HCT116 (cell line): Measurements from ENCODE around the gene PAX2. TPM values are rescaled to one million over a fixed set of nuclear protein-coding genes. Genes with fewer than 3 reads are reported as not detected.

Experiments
- ATAC-seq: fragments of 200-7000 bp; cut with Tn5 transposase; 2 replicates; pipeline ENCODE4 v1.9.1; 2020; ENCODE audit warnings: mild to moderate bottlenecking, moderate library complexity
- BruUV-seq: library from RNA; stranded (reverse); fragments of 400-500 nt; replicated peaks from 2 replicates; lab custom pipeline; 2021; lab: Mats Ljungman, UMichigan
- CTCF ChIA-PET: fragments of 300-600 bp; sonication (Branson Sonifier 250); formaldehyde crosslinking; loops from one replicate; lab custom pipeline; 2021; ENCODE audit warnings: antibody characterized with exemption; lab: Charles Lee
- POLR2A ChIA-PET: fragments of 300-600, 350-600 bp; sonication (Branson Sonifier 250); formaldehyde crosslinking; loops from one replicate; lab custom pipeline; 2021; ENCODE audit warnings: antibody characterized with exemption; lab: Charles Lee
- RAD21 ChIA-PET, 2 experiments: fragments of 300-600 bp; sonication (Branson Sonifier 250); formaldehyde crosslinking; loops; one replicate each; lab custom pipeline; 2023; ENCODE audit warnings: low total read pairs in 2 of 2; ENCODE audit not compliant: uncharacterized antibody in 2 of 2, unreplicated experiment in 2 of 2, low non-redundant PET in 1 of 2; lab: Charles Lee
- DNase-seq: peaks from one replicate; pipeline ENCODE4 v3.0.0-alpha.2; 2010; ENCODE audit warnings: low read depth, low spot score
- H2AFZ ChIP-seq: fragments of 200-600 bp; shearing (Covaris generic), sonication (generic); 2 replicates; pipeline ENCODE4 v1.6.1; 2017; ENCODE audit warnings: low read depth, mixed run types, mixed read lengths, antibody characterized with exemption, low read length; ENCODE audit not compliant: poor library complexity, severe bottlenecking
- H3K27ac ChIP-seq: 2 replicates; pipeline ENCODE4 v1.5.1; 2012; ENCODE audit warnings: low read depth, low read length
- H3K27me3 ChIP-seq: fragments of 200-600 bp; sonication (generic); 2 replicates; pipeline ENCODE4 v1.6.1; 2016; ENCODE audit warnings: mixed run types, low read length, mixed read lengths; ENCODE audit not compliant: insufficient read depth
- H3K36me3 ChIP-seq, 2 experiments: fragments of 200-500 bp in 1 of 2; fragments of 200-600 bp in 1 of 2; sonication (Bioruptor generic) in 1 of 2; sonication (generic) in 1 of 2; 2 replicates each; pipeline versions ENCODE4 v1.5.1 to v1.6.1; 2014 to 2016; ENCODE audit warnings: low read length in 2 of 2, inconsistent platforms in 1 of 2, mixed read lengths in 1 of 2, mixed run types in 1 of 2; ENCODE audit not compliant: insufficient read depth in 2 of 2, control insufficient read depth in 1 of 2
- H3K4me1 ChIP-seq, 2 experiments: fragments of 200-600 bp in 1 of 2; sonication (generic) in 1 of 2; 2 replicates each; pipeline versions ENCODE4 v1.5.1 to v1.6.1; 2012 to 2017; ENCODE audit warnings: low read length in 2 of 2, inconsistent platforms in 1 of 2, mild to moderate bottlenecking in 1 of 2, mixed read lengths in 1 of 2, mixed run types in 1 of 2, moderate library complexity in 1 of 2; ENCODE audit not compliant: insufficient read depth in 2 of 2, control insufficient read depth in 1 of 2
- H3K4me2 ChIP-seq: fragments of 200-600 bp; sonication (generic); 2 replicates; pipeline ENCODE4 v1.6.1; 2017; ENCODE audit warnings: mixed run types, low read length, mixed read lengths
- H3K4me3 ChIP-seq, 2 experiments: fragments of 200-600 bp in 1 of 2; sonication (generic) in 1 of 2; replicated peaks in 1 of 2; 2 replicates each; pipeline ENCODE4 v1.5.1; 2011 to 2016; ENCODE audit warnings: low read length in 2 of 2, control low read depth in 1 of 2, low read depth in 1 of 2, mild to moderate bottlenecking in 1 of 2, mixed read lengths in 1 of 2, mixed run types in 1 of 2
- H3K79me2 ChIP-seq: fragments of 200-600 bp; sonication (generic); 2 replicates; pipeline ENCODE4 v1.6.1; 2017; ENCODE audit warnings: mild to moderate bottlenecking, mixed run types, low read length, moderate library complexity, mixed read lengths; ENCODE audit not compliant: insufficient read depth
- H3K9ac ChIP-seq: fragments of 200-600 bp; sonication (generic); 2 replicates; pipeline ENCODE4 v1.6.1; 2016; ENCODE audit warnings: low read length, mixed read lengths
- H3K9me2 ChIP-seq: fragments of 200-600 bp; sonication (generic), shearing (Covaris generic); 2 replicates; pipeline ENCODE4 v1.6.1; 2017; ENCODE audit warnings: mixed run types, mild to moderate bottlenecking, moderate library complexity; ENCODE audit not compliant: insufficient read depth
- H3K9me3 ChIP-seq, 2 experiments: fragments of 200-500 bp in 1 of 2; fragments of 200-600 bp in 1 of 2; sonication (Bioruptor generic) in 1 of 2; sonication (generic) in 1 of 2; 2 replicates each; pipeline ENCODE4 v1.6.1; 2014 to 2017; ENCODE audit warnings: low read length in 2 of 2, mixed read lengths in 2 of 2, inconsistent platforms in 1 of 2, low read depth in 1 of 2, mild to moderate bottlenecking in 1 of 2, mixed run types in 1 of 2, moderate library complexity in 1 of 2; ENCODE audit not compliant: control insufficient read depth in 1 of 2, insufficient read depth in 1 of 2
- H4K20me1 ChIP-seq: fragments of 200-600 bp; sonication (generic), shearing (Covaris generic); 2 replicates; pipeline ENCODE4 v1.6.1; 2017; ENCODE audit warnings: mixed run types, mild to moderate bottlenecking, moderate library complexity; ENCODE audit not compliant: insufficient read depth
- CEBPB ChIP-seq: IDR thresholded peaks from 2 replicates; pipeline ENCODE4 v1.6.1; 2012; ENCODE audit warnings: low read depth
- CTCF ChIP-seq, 3 experiments: fragments of 200-600 bp in 1 of 3; sonication (generic) in 1 of 3; IDR thresholded peaks in 2 of 3; conservative IDR thresholded peaks in 1 of 3; 2 replicates each; pipeline ENCODE4 v1.5.1; 2012 to 2017; ENCODE audit warnings: low read depth in 2 of 3, low read length in 2 of 3, antibody characterized with exemption in 1 of 3, borderline replicate concordance in 1 of 3, control low read depth in 1 of 3, mild to moderate bottlenecking in 1 of 3, mixed read lengths in 1 of 3, mixed run types in 1 of 3, moderate library complexity in 1 of 3; ENCODE audit not compliant: insufficient read depth in 1 of 3
- EGR1 ChIP-seq: IDR thresholded peaks from 2 replicates; pipeline ENCODE4 v1.6.1; 2012; ENCODE audit warnings: low read depth
- ELF1 ChIP-seq: IDR thresholded peaks from 2 replicates; pipeline ENCODE4 v1.6.1; 2012; ENCODE audit warnings: low read depth, borderline replicate concordance
- EZH2 ChIP-seq: fragments of 200-600 bp; sonication (generic); IDR thresholded peaks from 2 replicates; pipeline ENCODE4 v1.6.1; 2017; ENCODE audit warnings: antibody characterized with exemption, mixed run types
- POLR2AphosphoS5 ChIP-seq: IDR thresholded peaks from 2 replicates; pipeline ENCODE4 v1.6.1; 2011; ENCODE audit warnings: mild to moderate bottlenecking, low read depth, low read length, moderate library complexity
- RAD21 ChIP-seq: IDR thresholded peaks from 2 replicates; pipeline ENCODE4 v1.6.1; 2012; ENCODE audit warnings: low read depth, mild to moderate bottlenecking
- SIN3A ChIP-seq: IDR thresholded peaks from 2 replicates; pipeline ENCODE4 v1.6.1; 2012; ENCODE audit warnings: low read depth
- SRF ChIP-seq: IDR thresholded peaks from 2 replicates; pipeline ENCODE4 v1.6.1; 2012; ENCODE audit warnings: low read depth
- TCF7L2 ChIP-seq: IDR thresholded peaks from 2 replicates; pipeline ENCODE4 v1.7.0; 2011; ENCODE audit warnings: borderline replicate concordance, inconsistent platforms; ENCODE audit not compliant: insufficient read depth, insufficient read length; ENCODE audit errors: extremely low read depth
- YY1 ChIP-seq: IDR thresholded peaks from 2 replicates; pipeline ENCODE4 v1.6.1; 2011; ENCODE audit warnings: low read length, low read depth, moderate library complexity, mild to moderate bottlenecking; ENCODE audit not compliant: insufficient replicate concordance; ENCODE audit errors: extremely low read depth
- ZFX ChIP-seq: fragments of 450-650 bp; IDR thresholded peaks from 2 replicates; pipeline ENCODE4 v1.6.1; 2017
- ZNF274 ChIP-seq: fragments of 200-500 bp; sonication (Bioruptor generic); IDR thresholded peaks from 2 replicates; pipeline ENCODE4 v1.6.1; 2014; ENCODE audit warnings: mild to moderate bottlenecking, low read depth, low read length, inconsistent platforms
- intact Hi-C: fragments of 100-400 bp; cut with micrococcal nuclease; formaldehyde crosslinking; loops from 2 replicates; pipeline ENCODE4 v1.10.0; 2022
- total RNA-seq: library from RNA; stranded (reverse); gene quantifications from one replicate; pipeline ENCODE4 v1.2.1, GENCODE V29; 2021; ENCODE audit not compliant: unreplicated experiment
- TF ChIP-seq, protein P1 (sequence below): IDR thresholded peaks from 2 replicates; pipeline ENCODE4 v1.6.1; 2012
- TF ChIP-seq, protein P2 (sequence below): IDR thresholded peaks from 2 replicates; pipeline ENCODE4 v1.6.1; 2012; ENCODE audit warnings: low read depth
- TF ChIP-seq, protein P3 (sequence below): IDR thresholded peaks from 2 replicates; pipeline ENCODE4 v1.6.1; 2012

PAX2 gene
- total RNA-seq, 1 experiment from 2014 or later, result 5.0 TPM

DNA sequence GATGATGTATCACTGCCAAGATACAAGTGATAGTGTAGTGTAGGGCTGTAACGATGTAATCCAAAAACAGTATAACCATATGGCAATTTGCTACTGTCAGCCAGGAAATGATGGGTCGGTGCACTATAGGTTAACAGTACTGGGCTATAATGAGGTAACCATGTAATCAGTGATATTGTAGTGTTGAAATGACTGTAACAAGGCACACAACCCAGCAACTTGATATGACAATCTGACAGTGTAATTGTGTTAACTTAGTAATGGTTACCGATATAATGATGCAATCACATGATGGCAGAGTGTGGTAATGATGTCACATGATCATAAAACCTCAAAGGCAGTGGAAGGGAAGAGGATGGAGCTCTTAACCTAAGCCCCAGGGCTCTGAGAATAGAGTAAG is 93.6 kb downstream of the PAX2 start:
- H3K4me1 ChIP-seq, result no peaks in the 10 kb centered on the region
- TF ChIP-seq POLR2AphosphoS5, result no peak
- no peak for TF ChIP-seq ZNF274
- TF ChIP-seq ZFX, result no peak
- TF ChIP-seq SIN3A, result no peak
- no peak for TF ChIP-seq CTCF (IDR thresholded peaks at IDR 0.05 in 2 of 3, conservative IDR thresholded peaks at IDR 0.05 in 1 of 3; ENCODE audit: borderline replicate concordance in 1 of 3, insufficient read depth in 1 of 3, low read depth in 2 of 3, low read length in 2 of 3)
- TF ChIP-seq, protein P1, sequence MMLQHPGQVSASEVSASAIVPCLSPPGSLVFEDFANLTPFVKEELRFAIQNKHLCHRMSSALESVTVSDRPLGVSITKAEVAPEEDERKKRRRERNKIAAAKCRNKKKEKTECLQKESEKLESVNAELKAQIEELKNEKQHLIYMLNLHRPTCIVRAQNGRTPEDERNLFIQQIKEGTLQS, result no peak
- no peak for TF ChIP-seq ELF1
- TF ChIP-seq YY1, result no peak
- no peak; the same call in 1 of the 2 replicates for TF ChIP-seq CEBPB
- TF ChIP-seq, protein P2, sequence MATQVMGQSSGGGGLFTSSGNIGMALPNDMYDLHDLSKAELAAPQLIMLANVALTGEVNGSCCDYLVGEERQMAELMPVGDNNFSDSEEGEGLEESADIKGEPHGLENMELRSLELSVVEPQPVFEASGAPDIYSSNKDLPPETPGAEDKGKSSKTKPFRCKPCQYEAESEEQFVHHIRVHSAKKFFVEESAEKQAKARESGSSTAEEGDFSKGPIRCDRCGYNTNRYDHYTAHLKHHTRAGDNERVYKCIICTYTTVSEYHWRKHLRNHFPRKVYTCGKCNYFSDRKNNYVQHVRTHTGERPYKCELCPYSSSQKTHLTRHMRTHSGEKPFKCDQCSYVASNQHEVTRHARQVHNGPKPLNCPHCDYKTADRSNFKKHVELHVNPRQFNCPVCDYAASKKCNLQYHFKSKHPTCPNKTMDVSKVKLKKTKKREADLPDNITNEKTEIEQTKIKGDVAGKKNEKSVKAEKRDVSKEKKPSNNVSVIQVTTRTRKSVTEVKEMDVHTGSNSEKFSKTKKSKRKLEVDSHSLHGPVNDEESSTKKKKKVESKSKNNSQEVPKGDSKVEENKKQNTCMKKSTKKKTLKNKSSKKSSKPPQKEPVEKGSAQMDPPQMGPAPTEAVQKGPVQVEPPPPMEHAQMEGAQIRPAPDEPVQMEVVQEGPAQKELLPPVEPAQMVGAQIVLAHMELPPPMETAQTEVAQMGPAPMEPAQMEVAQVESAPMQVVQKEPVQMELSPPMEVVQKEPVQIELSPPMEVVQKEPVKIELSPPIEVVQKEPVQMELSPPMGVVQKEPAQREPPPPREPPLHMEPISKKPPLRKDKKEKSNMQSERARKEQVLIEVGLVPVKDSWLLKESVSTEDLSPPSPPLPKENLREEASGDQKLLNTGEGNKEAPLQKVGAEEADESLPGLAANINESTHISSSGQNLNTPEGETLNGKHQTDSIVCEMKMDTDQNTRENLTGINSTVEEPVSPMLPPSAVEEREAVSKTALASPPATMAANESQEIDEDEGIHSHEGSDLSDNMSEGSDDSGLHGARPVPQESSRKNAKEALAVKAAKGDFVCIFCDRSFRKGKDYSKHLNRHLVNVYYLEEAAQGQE, result no peak
- TF ChIP-seq, protein P3, sequence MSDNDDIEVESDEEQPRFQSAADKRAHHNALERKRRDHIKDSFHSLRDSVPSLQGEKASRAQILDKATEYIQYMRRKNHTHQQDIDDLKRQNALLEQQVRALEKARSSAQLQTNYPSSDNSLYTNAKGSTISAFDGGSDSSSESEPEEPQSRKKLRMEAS, result no peak
- no peak for TF ChIP-seq EZH2
- no peak for TF ChIP-seq SRF
- TF ChIP-seq EGR1, result no peak
- no peak for TF ChIP-seq TCF7L2
- TF ChIP-seq RAD21, result no peak
- no peak overlapping the region for H3K9ac ChIP-seq
- H3K4me2 ChIP-seq, result no peak overlapping the region
- no peaks in the 10 kb centered on the region for H4K20me1 ChIP-seq
- CTCF ChIA-PET, result interaction anchor here (0.6 to 1.7 kb wide), 2 partner anchors 11 to 39 kb away, joined by 3 to 4 read pairs; no protein-coding TSS in a partner anchor
- ATAC-seq, result no peak
- RAD21 ChIA-PET, result no interaction called here
- H3K27me3 ChIP-seq, result peaks cover 8% of the 10 kb centered on the region; the same call in 1 of the 2 replicates
- H3K9me3 ChIP-seq, result no peaks in the 10 kb centered on the region
- no peak overlapping the region for H3K27ac ChIP-seq
- BruUV-seq, result no TSS peak
- no peaks in the 10 kb centered on the region for H3K79me2 ChIP-seq
- H3K4me3 ChIP-seq, result no peak overlapping the region
- H2AFZ ChIP-seq, result no peak overlapping the region
- intact Hi-C loops, result no loop called here
- POLR2A ChIA-PET, result no interaction called here
- DNase-seq, result no peak
- no peaks in the 10 kb centered on the region for H3K36me3 ChIP-seq
- H3K9me2 ChIP-seq, result no peaks in the 10 kb centered on the region
